Measurements from ENCODE around the gene TFDP3. TPM values are rescaled to one million over a fixed set of nuclear protein-coding genes. Genes with fewer than 3 reads are reported as not detected.

The TFDP3 gene
- total RNA-seq, 2 experiments from 2014 or later: not detected

- H3K4me1 Mint-ChIP-seq (ENCODE audit: low read depth): no peaks in the 10 kb centered on the region
- no peak for TF ChIP-seq CTCF (IDR thresholded peaks at IDR 0.05)
- Histone ChIP-seq H3K9me3 (ENCODE audit: control insufficient read depth in 1 of 2, insufficient read depth in 1 of 2, low read length in 2 of 2) (no peaks in the 10 kb centered on the region), H3K27ac (ENCODE audit: low read depth in 1 of 2, low read length in 2 of 2) (no peak overlapping the region), H3K4me1 (ENCODE audit: insufficient read depth, low read length) (no peaks in the 10 kb centered on the region), H3K36me3 (ENCODE audit: insufficient read depth, low read length) (no peaks in the 10 kb centered on the region), H3K27me3 (ENCODE audit: control insufficient read depth in 1 of 2, insufficient read depth in 2 of 2, low read length in 2 of 2) (no peaks in the 10 kb centered on the region), H3K4me3 (ENCODE audit: low read length) (no peak overlapping the region)
- CTCF ChIA-PET: no interaction called here
- intact Hi-C loops (cut with DNase I, micrococcal nuclease): no loop called here
- ATAC-seq (ENCODE audit: poor library complexity) (no peak), DNase-seq (no peak)
- H3K9me3 Mint-ChIP-seq: no peaks in the 10 kb centered on the region
- H3K36me3 Mint-ChIP-seq (ENCODE audit: low read depth): no peaks in the 10 kb centered on the region
- no peaks in the 10 kb centered on the region for H3K27me3 Mint-ChIP-seq
- POLR2A ChIA-PET: no interaction called here
- H3K4me3 Mint-ChIP-seq: no peak overlapping the region
- H3K27ac Mint-ChIP-seq: no peak overlapping the region
Observed at GRCh38 chrX:133183806-133184205, 34.3 kb downstream of the TFDP3 start.

DNA sequence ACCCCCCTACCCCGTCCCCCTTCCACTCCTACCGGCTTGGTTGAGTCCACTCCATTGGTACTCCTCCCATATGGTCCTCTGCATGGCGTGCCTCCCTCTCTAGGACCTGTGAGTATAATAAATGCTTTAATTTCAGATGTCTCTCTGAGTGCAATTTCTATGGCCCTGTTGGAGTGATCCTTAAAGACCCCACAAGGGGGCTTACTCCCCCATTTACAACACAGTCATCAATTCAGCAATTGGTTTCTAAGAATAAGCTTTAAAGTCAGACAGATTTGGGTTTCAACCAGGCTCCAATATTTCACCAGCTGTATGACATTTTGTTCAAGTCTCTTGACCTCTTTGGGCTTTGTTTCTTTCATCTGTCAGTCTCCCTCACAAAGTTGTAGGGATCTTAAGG is 38.7 kb downstream of the TFDP3 start:
- Mint-ChIP-seq H3K4me1 (ENCODE audit: low read depth) (no peaks in the 10 kb centered on the region), H3K4me3 (no peak overlapping the region), H3K36me3 (ENCODE audit: low read depth) (no peaks in the 10 kb centered on the region), H3K27me3 (no peaks in the 10 kb centered on the region), H3K27ac (no peak overlapping the region), H3K9me3 (no peaks in the 10 kb centered on the region)
- Histone ChIP-seq H3K9me3 (ENCODE audit: control insufficient read depth in 1 of 2, insufficient read depth in 1 of 2, low read length in 2 of 2) (no peaks in the 10 kb centered on the region), H3K4me3 (ENCODE audit: low read length) (no peak overlapping the region), H3K4me1 (ENCODE audit: insufficient read depth, low read length) (no peaks in the 10 kb centered on the region), H3K36me3 (ENCODE audit: insufficient read depth, low read length) (no peaks in the 10 kb centered on the region), H3K27ac (ENCODE audit: low read depth in 1 of 2, low read length in 2 of 2) (no peak overlapping the region), H3K27me3 (ENCODE audit: control insufficient read depth in 1 of 2, insufficient read depth in 2 of 2, low read length in 2 of 2) (no peaks in the 10 kb centered on the region)
- no peak for DNase-seq
- ChIA-PET POLR2A (no interaction called here), CTCF (no interaction called here)
- ATAC-seq (ENCODE audit: poor library complexity): no peak
- intact Hi-C loops (cut with DNase I, micrococcal nuclease): no loop called here
- TF ChIP-seq CTCF (IDR thresholded peaks at IDR 0.05): no peak

DNA sequence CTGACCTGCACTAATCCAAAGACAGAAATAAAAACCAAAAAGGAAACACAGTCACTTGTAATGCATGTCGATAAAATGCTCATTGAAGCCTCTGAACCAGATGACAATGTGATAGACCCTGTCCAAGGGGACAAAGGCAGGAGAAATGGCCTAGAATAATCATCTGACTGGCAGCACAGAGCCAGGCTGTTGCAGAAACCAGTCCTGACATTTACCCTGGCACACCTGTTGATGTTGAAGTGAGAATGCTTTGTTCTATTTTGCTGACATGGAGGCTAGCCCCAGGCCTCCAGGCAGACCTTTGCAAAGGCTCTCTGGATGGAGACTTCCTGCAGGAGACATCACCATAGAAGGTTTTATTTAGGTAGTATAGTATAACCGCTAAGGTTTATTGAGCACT is 41.0 kb downstream of the TFDP3 start:
- no peak for TF ChIP-seq CTCF (IDR thresholded peaks at IDR 0.05)
- no peak overlapping the region for H3K27ac ChIP-seq (ENCODE audit: low read depth in 1 of 2, low read length in 2 of 2)
- H3K4me1 ChIP-seq (ENCODE audit: insufficient read depth, low read length): no peaks in the 10 kb centered on the region
- H3K36me3 Mint-ChIP-seq (ENCODE audit: low read depth): no peaks in the 10 kb centered on the region
- POLR2A ChIA-PET: no interaction called here
- no peaks in the 10 kb centered on the region for H3K9me3 ChIP-seq (ENCODE audit: control insufficient read depth in 1 of 2, insufficient read depth in 1 of 2, low read length in 2 of 2)
- CTCF ChIA-PET: no interaction called here
- no peak overlapping the region for H3K4me3 Mint-ChIP-seq
- DNase-seq: no peak
- no peaks in the 10 kb centered on the region for H3K27me3 Mint-ChIP-seq
- H3K4me3 ChIP-seq (ENCODE audit: low read length): no peak overlapping the region
- H3K9me3 Mint-ChIP-seq: no peaks in the 10 kb centered on the region
- no peaks in the 10 kb centered on the region for H3K4me1 Mint-ChIP-seq (ENCODE audit: low read depth)
- H3K27ac Mint-ChIP-seq: no peak overlapping the region
- no peaks in the 10 kb centered on the region for H3K27me3 ChIP-seq (ENCODE audit: control insufficient read depth in 1 of 2, insufficient read depth in 2 of 2, low read length in 2 of 2)
- intact Hi-C loops (cut with DNase I, micrococcal nuclease): no loop called here
- no peak for ATAC-seq (ENCODE audit: poor library complexity)
- H3K36me3 ChIP-seq (ENCODE audit: insufficient read depth, low read length): no peaks in the 10 kb centered on the region

Measured in CD4-positive, alpha-beta T cell (primary cell).